Activated T-cell treated with anti-CD3 and anti-CD28 coated beads for 4 hours (primary cell): Measurements from ENCODE around the gene UBE2G2.

Source experiments
- DNase-seq: peaks from one replicate; pipeline ENCODE4 v3.0.0-alpha.2; 2020

Gene UBE2G2, protein sequence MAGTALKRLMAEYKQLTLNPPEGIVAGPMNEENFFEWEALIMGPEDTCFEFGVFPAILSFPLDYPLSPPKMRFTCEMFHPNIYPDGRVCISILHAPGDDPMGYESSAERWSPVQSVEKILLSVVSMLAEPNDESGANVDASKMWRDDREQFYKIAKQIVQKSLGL

GRCh38 chr21:44801468-44802395 is at the start of gene UBE2G2:
TSS of gene UBE2G2 (minus strand) at chr21:44801820. CDS start at chr21:44801748, 72 bp downstream.
- DNase-seq = peak; percentile 80

DNA sequence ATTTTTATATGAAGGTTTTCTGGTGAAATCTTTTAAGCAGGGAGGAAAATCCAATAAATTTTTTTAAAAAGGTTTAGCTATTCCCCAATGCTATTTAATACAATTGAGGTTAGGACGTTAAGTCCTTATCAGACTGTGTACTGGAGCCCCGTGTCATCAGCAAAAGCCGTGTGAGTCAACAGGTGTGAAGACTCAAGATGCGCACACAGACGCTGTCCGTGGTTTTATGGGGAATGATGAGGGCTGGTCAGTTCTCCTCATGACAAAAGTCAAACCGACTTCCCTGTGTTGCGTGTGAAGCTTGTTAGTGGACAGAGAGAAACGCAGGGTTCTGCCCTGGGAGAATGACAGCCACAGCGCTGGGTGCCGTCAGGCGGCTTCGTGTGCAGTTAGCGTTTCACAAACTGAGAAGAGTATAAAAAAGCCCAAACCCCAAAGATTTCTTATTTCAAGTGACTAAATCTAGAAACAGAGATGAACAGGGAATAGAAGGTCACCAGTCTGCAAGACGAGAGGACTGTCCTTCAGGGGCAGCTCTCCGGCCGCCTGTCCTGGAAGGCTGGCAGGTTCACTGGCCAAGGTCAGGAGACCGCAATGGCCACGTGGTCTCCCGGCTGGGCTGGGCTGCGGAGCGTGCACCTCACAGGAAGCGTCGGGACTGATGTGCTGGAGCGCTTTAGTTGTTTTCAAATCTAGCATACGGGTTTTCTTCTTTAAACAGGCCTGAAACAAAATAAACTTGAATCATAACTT is 49.5 kb upstream of the UBE2G2 start:
- no peak for DNase-seq

GRCh38 chr21:44850208-44850800 is 48.7 kb upstream of the UBE2G2 start:
- no peak for DNase-seq

DNA sequence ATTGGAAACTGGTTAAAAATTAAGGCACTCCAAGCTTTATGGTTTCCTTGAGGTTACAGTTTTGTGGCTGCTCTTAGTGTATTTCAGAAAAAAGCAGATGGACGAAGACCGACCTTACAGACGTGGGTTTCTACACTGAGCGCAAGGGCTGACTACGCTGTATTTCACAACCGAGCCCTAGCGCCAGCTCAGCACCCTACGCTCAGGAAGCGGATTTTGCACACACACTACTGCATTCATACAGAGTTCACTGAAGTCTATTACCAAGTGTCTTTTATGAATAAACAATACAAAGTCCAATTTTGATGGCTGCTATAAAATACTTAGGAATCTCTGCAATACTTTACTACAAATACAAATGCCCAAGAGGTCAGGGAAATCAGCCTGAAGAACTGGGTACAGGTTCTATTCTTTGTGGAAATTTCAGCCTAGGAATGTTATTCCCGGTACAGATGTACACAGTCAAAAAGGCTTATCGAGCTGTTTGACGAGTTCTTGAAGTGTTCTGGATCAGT is 48.1 kb upstream of the UBE2G2 start:
- DNase-seq = no peak

DNA sequence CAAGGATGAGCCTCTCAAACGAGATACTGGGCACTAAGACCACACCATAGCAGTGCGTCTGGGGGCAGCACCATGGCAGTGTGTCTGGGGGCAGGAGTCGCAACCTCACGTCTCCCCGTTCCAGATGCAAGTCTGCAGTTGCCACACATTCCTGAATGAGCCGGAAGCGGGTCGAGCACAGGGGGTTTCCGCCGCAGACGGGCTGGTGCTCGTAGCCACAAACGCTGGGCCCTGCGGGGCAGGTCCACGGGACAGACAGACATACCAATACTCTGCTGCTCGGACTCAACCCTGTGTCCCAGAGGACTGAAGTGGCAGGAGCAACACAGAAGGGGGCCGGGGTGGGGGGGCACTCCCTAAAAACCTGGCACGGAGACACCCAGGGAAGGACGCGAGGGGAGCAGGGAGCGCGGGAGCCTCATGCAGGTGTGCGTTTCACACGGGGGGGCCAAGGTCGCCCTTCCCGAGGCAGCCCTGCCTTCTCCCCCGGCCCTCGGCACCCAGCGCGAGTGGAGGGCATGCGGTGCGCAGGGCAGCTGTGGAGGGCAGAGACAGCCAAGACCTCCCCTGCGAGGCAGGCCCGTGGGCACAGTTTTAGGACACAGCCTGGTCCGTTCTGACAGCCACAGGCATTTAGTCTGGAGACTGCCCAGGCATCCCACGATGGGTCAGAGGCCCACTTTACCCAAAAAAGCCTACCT is 47.4 kb upstream of the UBE2G2 start:
- DNase-seq = no peak

GRCh38 chr21:44847261-44848056 is 45.8 kb upstream of the UBE2G2 start:
- no peak for DNase-seq

DNA sequence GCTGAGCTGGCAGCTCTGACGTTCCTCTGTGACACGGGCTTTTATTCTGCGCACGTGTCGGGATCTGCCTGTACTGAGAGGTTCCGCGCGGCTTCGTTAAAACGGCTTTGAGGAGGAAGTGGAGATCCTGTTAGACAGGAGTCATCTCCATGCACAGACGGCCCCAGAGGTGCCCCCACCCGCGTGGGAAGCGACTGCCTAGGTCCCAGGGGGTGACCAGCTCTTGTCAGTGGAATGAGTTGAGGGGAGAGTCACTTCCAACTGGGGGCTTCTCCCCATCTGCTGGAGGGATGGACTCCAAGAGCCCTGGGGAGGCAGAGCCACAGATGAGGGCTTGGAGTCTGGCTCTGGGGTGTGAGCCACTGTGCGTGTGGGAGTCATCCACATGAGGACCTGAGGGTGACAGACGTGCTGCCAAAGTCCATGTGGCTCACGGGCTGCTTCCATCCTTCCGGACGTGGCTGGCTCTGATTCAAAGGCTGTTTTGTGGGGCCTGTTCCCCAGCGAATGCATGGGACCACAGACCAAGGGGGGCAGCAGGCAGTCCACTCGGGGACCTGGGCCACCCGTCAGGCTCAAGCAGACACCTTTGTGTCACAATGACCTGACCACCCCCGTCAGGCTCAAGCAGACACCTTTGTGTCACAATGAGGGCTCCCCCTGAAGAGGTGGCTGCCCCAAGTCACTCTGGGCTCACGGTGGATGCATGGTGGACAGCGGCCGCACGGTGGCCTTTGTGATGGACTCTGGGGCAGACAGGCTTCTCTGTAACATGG is 45.1 kb upstream of the UBE2G2 start:
- DNase-seq = no peak

- DNase-seq = no peak
These were observed 44.5 kb upstream of the UBE2G2 start for GRCh38 chr21:44846224-44846484.

DNA sequence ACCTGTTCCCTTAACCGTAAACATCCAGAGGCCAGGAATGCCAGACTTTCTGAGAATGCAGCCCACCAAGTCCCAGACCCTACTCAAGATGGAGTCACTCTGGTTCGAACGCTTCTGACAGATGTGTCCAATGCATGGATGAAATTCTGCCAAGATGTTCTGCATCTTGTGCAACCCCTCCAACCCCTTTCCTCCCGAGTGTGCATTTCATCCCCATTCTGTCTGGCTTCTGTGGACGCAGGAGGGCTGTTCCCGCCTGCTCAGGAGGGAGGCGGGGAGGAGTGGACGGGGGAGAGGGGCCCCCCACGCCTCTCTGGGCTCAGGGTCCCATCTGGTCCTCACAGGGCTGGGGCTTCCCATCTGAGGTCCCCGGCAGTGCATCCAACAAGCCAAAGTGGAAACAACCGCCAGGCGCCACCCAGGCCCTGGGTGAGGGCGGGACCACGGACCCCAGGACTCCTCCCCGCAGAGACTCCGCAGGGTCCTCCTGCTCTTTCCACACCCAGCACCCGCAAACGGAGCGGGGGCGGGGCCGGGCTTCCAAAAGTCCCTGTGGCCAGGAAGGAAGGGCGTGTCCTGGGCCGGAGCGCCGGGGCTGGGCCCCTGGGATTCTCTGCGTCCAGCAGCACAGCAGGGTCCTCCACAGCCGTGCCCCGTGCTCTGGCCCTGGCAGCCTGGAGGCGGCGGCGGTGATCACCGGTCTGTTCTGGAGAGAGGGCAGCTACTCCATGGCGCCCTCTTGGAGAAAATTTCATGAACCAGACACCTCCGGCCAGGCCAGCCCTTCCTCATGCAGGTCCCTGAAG is 44.0 kb upstream of the UBE2G2 start:
- no peak for DNase-seq

- no peak for DNase-seq
These were observed 42.6 kb upstream of the UBE2G2 start for GRCh38 chr21:44844256-44844655.

DNA sequence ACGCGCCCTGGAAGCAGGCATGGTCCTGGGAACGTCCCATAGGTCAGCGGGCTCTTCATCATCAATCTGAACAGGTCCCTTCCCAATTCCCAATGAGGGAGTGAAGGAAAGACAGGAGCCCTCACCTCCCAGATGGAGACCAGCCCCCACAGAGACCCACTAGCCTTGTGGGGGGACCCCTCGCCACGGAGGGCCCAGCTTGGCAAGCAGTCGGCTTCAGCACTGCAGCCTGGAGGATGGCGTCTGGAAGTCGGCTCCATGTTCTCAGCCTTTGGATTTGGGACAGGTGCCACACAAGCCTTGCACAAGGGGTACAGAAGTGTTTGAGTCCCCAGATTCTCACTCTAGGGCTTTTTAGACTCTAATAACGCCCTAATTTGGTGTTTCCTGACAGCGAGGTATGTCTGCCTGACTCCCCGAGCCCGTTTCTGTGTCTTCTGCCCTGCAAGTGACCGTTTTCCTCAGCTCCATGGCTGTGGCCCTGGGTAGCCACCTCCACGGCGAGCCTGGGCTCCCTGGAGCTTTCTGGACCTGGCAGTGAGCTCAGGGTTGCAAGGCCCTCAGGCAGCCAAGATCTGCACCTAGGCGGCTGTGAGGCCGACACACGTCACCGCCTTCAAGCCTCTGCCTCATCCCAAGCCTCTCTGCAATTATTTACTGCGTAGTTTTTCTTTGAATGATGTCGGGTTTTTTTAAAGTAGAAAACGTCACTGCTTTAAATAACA is 41.3 kb upstream of the UBE2G2 start:
- no peak for DNase-seq

- no peak for DNase-seq
These were observed 40.5 kb upstream of the UBE2G2 start for GRCh38 chr21:44842087-44842486.

DNA sequence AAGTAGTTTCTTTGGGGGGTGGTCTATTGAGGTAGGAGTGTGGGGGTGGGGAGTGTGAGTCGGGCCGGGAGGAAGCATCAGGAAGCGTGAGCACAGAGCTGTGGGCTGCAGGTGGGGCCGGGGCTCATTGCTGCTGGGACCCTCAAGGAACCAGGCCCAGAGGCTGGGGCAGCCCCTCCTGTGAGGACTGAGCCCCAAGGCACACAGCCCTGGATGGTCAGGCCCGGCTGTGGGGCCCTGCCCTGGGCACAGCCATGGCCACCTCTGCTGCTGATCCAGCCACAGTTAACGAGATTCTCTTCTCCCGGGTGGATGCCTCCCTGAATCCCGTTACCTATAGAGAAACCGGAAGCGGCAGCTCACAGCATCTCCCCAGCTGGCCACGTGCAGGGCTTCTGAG is 39.2 kb upstream of the UBE2G2 start:
- no peak for DNase-seq

DNA sequence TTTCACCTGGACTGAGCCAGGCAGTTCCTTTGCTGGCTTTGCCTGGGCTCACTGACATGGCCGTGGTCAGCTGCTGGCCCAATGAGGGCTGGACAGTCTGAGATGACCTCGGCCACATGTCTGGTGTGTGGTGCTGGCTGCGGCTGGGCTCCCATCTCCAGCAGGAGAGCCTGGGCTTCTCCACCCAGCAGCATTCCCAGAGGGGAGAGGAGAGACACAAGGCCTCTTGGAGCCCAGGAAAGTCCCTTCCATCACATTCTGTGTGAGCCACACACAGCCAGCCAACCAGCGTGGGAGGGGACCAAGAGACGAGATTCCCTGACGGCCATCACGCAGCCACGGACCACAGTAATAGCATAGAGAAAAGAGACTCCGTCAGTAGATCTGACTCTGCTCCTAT is 37.3 kb upstream of the UBE2G2 start:
- DNase-seq = no peak

DNA sequence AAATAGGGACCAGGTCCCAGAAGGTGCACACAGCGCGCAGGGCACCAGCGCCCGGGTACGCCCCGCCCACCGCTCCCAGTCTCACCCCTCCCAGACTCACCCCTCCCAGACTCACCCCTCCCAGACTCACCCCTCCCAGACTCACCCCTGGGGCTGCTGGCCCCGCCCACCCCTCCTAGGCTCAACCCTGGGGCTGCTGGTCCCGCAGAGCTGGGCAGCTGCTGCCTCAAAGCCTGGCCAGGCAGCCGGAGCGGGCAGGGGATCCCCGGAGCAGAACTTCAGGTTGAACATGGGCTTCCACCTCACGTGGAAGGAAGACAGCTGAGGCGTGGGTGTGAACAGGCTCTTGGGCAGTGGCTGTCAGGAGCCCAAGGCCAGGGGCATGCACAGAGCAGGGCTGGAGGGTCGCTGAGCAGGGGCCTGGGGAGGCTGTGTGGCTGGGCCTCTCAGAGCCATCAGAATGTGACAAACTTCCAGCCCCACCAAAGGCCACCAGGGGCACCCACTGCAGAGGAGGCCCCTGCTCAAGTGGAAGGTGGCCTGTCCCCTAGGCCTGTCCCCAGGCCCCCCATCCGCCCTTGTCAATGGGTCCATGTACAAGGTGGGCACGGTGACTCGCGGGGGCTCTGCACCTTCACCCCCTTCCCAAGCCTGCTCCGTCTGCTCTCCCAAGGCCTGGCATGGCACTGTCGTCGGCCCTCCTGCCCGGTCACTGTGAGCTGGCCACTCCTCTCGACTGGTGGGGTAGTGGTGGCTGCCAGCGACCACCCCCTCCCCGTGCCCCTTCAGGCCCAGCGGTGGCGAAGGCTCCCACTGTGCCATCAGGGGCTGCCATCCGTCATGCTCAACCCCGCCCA is 36.6 kb upstream of the UBE2G2 start:
- DNase-seq = no peak

DNA sequence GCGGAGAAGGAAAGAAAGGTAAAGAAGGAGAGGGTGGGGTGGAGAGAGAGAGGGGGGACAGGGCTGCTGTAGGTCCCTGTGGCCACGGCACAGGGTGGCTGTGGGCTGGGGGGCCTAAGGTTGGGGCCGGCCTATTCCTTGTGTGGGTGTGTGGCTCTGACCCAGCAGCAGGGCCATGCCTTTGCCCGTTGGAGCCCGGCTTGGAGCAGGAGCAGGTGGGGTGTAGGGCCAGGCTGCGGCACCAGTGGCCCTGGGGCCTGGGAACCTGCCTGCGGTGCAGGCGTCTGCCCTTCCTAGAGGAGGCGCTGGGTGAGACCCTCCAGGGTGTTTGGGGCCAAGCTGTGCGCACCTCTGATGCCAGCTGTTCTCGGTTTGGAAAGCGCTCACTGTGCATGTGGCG is 35.9 kb upstream of the UBE2G2 start:
- no peak for DNase-seq

- DNase-seq = no peak
These were observed 35.2 kb upstream of the UBE2G2 start for GRCh38 chr21:44836666-44837471.

DNA sequence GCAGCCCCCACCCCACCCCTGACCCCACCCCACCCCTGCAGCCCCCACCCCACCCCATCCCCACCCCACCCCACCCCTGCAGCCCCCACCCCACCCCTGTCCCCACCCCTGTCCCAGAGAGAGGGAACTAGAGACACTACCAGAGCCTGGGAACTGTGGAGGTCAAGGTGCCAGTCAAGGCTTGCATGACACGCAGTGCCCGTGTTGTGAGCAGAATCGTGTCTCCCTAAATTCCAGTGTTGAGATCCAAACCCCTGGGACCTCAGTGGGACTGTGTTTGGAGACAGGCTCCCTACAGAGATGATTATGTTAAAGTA is 34.7 kb upstream of the UBE2G2 start:
- no peak for DNase-seq
